Measurements from ENCODE around the gene UPP2. TPM values are rescaled to one million over a fixed set of nuclear protein-coding genes. Genes with fewer than 3 reads are reported as not detected.

Gene UPP2
- total and polyA plus RNA-seq, 2 of the 8 experiments (the other 6 are each of a cell fraction or from before 2014, with no cell fraction given), result not detected

GRCh38 chr2:158120664-158121641 is 19.3 kb downstream of the UPP2 start:
- no peaks in the 10 kb centered on the region for H3K27me3 ChIP-seq (replicated peaks in 1 of 4; ENCODE audit: control insufficient read depth in 3 of 4, extremely low read depth in 1 of 4, insufficient read depth in 3 of 4, low read length in 3 of 4)
- no peak overlapping the region for H3K4ac ChIP-seq (replicated peaks; ENCODE audit: insufficient read length, low read depth, low read length)
- no peak overlapping the region; the same call in 1 of the 2 replicates for H4K8ac ChIP-seq (ENCODE audit: extremely low read depth, insufficient read depth, low read length)
- peaks cover 2 to 5% (median 3%) of the 10 kb centered on the region in 4 experiments; a peak in 6 of 7 replicates for H3K4me1 ChIP-seq (replicated peaks in 1 of 4; ENCODE audit: control insufficient read depth in 3 of 4, insufficient read depth in 4 of 4, low read length in 3 of 4)
- H3K79me1 ChIP-seq (ENCODE audit: low read depth, low read length), result no peaks in the 10 kb centered on the region
- H2AFZ ChIP-seq (ENCODE audit: low read length), result no peak overlapping the region
- H3K4me3 ChIP-seq (ENCODE audit: extremely low read depth in 1 of 4, insufficient read depth in 2 of 4, low read depth in 3 of 4, low read length in 4 of 4), result no peak overlapping the region
- H2AK5ac ChIP-seq (ENCODE audit: low read depth, low read length), result no peak overlapping the region
- no peak overlapping the region for H3K27ac ChIP-seq (ENCODE audit: low read depth, low read length)
- no peak overlapping the region for H2BK120ac ChIP-seq (replicated peaks; ENCODE audit: low read depth, low read length)
- no peak for FAIRE-seq
- H3K23me2 ChIP-seq (ENCODE audit: low read depth, low read length), result no peaks in the 10 kb centered on the region; the same call in 1 of the 2 replicates
- H3K36me3 ChIP-seq (ENCODE audit: control insufficient read depth in 2 of 4, insufficient read depth in 4 of 4, low read length in 3 of 4), result no peaks in the 10 kb centered on the region
- no peak overlapping the region for H4K91ac ChIP-seq (replicated peaks; ENCODE audit: insufficient read length, low read length)
- 80% methylated on average over 8 of the region's 8 CpGs; no CpG with 5 or more reads in 1 of the 2 experiments for WGBS, 2 experiments (ENCODE audit: extremely low coverage in 1 of 2, insufficient coverage in 1 of 2, insufficient read length in 1 of 2, insufficient replicate concordance in 2 of 2, low coverage in 1 of 2, low lambda C conversion rate in 2 of 2, missing lambda C conversion rate in 1 of 2)
- no peak for DNase-seq (ENCODE audit: low read depth in 1 of 2, low spot score in 2 of 2)
- no peaks in the 10 kb centered on the region for H3K9me3 ChIP-seq (ENCODE audit: insufficient read depth in 2 of 2, low read depth in 1 of 2, low read length in 1 of 2)
- no peak overlapping the region for H2BK20ac ChIP-seq (ENCODE audit: low read length)
- H2BK12ac ChIP-seq (ENCODE audit: low read depth, low read length), result no peak overlapping the region
- POLR2A ChIA-PET (ENCODE audit: partially characterized antibody), result no interaction called here
- peak overlapping the region in 1 of 4 experiments; percentile 21; a peak in 2 of 7 replicates for H3K9ac ChIP-seq (replicated peaks in 1 of 4; ENCODE audit: extremely low read depth in 1 of 4, low read depth in 3 of 4, low read length in 3 of 4)
- H2BK5ac ChIP-seq (ENCODE audit: low read depth, low read length), result no peak overlapping the region
- no peak overlapping the region for H3K14ac ChIP-seq (ENCODE audit: insufficient read length)
- H4K5ac ChIP-seq (ENCODE audit: insufficient read length, low read depth, low read length), result no peak overlapping the region
- peak overlapping the region; percentile 8 to 38; a peak in 2 of 4 replicates for H3K4me2 ChIP-seq (ENCODE audit: insufficient read depth in 1 of 2, low read depth in 2 of 2, low read length in 2 of 2)
- no peak overlapping the region for H3K18ac ChIP-seq (ENCODE audit: extremely low read depth, low read length)
- H2BK15ac ChIP-seq (ENCODE audit: low read length), result no peak overlapping the region
- no peaks in the 10 kb centered on the region for H3K79me2 ChIP-seq (ENCODE audit: control insufficient read depth in 1 of 2, insufficient read depth in 2 of 2, low read length in 2 of 2)
- no peaks in the 10 kb centered on the region for H4K20me1 ChIP-seq (replicated peaks in 1 of 2; ENCODE audit: control insufficient read depth in 1 of 2, insufficient read depth in 2 of 2, low read length in 2 of 2)
- H3K56ac ChIP-seq (replicated peaks; ENCODE audit: insufficient read length, low read depth, low read length), result no peak overlapping the region
- no peak overlapping the region for H3K23ac ChIP-seq (ENCODE audit: insufficient read length)
- CTCF ChIA-PET (ENCODE audit: partially characterized antibody), result interaction anchor here (0.5 to 2.2 kb wide), 5 partner anchors 17 to 939 kb away, joined by 3 to 6 read pairs (median 4); no protein-coding TSS in a partner anchor
- no peak for TF ChIP-seq GTF2F1 (IDR thresholded peaks at IDR 0.05; ENCODE audit: borderline replicate concordance, low read depth, low read length)
- no peak for TF ChIP-seq MAFK (IDR thresholded peaks at IDR 0.05; ENCODE audit: low read depth, low read length)
- no peak for TF ChIP-seq NRF1 (IDR thresholded peaks at IDR 0.05; ENCODE audit: low read depth, low read length)
- no peak for TF ChIP-seq POU5F1 (IDR thresholded peaks at IDR 0.05; ENCODE audit: low read depth, low read length)
- TF ChIP-seq BACH1 (IDR thresholded peaks at IDR 0.05; ENCODE audit: low read length), result no peak
- TF ChIP-seq SP2 (IDR thresholded peaks at IDR 0.05; ENCODE audit: low read length), result no peak
- no peak for TF ChIP-seq BRCA1 (IDR thresholded peaks at IDR 0.05; ENCODE audit: low read depth, low read length)
- TF ChIP-seq CREB1 (IDR thresholded peaks at IDR 0.05), result no peak
- no peak for TF ChIP-seq USF2 (IDR thresholded peaks at IDR 0.05; ENCODE audit: low read length)
- no peak for TF ChIP-seq SP4 (IDR thresholded peaks at IDR 0.05; ENCODE audit: low read length)
- TF ChIP-seq E2F6 (IDR thresholded peaks at IDR 0.05), result no peak
